ENCODE data around the gene RHOBTB1.
"Not testable (repeated sequence)": the region's sequence is repeated elsewhere in the genome, so short reads cannot be mapped to it uniquely, and the experiment has no call there.

Gene RHOBTB1

GRCh38 chr10:60940446-60940845, 3.5 kb downstream of the RHOBTB1 start:
- DNase-seq = no peak

DNA sequence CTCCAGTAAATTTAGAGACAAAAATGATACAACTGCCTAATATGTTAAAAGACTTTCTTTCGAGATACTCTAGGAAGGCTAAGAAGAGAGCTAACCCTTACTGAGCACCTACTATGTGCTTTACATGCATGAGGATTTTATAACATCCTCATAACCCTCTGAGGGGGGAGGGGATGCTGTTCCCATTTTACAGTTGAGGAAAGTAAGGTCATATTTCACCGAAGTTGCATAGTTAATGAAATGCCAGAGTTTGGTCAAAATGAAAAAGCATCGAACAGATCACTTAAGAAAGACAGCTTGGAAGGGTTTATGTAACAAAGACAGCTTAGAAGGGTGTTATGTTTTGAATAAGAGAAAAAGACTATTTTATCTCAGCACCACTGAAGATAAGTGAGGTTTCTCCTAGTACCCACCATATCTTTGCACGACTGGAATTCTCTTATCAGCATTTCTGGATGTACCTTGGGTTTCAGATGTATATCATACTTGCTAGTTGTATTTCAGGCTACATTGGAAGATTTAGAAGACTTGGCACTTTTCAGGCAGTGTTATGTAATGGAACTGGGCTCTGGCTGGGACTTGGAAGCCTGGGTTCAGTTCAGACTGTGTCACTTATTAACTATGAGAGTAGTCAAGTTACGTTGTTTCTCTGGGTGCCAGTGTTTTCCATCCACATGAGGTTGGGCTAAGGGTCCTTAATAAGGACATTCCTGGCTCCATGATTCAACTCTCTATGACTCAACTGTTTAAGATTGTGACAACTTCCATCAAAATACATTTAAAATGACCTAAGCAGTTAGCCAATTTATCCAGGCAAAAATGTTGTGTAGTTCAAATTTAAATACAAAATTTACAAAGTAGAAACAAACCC, 6.0 kb downstream of the RHOBTB1 start:
- DNase-seq = no peak

DNA sequence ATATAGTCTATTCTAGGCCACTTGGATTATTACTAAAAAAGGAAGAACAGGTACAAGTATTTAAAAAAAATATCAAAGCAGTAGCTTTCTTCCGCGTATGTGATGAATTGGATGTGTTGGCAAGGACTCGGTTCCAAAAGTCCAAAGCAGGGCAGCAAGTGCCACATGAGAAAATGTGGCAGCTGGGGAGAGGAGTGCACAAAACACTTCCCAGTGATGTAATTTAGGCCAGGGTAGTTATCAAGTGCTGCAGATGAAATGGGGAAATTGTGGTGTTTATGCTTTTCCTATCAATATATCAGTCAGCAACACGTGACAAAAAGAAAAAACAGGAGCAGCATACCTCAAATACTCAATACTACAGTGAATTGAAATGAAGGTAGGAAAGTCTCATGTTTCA, 7.0 kb downstream of the RHOBTB1 start:
- no peak for DNase-seq

DNA sequence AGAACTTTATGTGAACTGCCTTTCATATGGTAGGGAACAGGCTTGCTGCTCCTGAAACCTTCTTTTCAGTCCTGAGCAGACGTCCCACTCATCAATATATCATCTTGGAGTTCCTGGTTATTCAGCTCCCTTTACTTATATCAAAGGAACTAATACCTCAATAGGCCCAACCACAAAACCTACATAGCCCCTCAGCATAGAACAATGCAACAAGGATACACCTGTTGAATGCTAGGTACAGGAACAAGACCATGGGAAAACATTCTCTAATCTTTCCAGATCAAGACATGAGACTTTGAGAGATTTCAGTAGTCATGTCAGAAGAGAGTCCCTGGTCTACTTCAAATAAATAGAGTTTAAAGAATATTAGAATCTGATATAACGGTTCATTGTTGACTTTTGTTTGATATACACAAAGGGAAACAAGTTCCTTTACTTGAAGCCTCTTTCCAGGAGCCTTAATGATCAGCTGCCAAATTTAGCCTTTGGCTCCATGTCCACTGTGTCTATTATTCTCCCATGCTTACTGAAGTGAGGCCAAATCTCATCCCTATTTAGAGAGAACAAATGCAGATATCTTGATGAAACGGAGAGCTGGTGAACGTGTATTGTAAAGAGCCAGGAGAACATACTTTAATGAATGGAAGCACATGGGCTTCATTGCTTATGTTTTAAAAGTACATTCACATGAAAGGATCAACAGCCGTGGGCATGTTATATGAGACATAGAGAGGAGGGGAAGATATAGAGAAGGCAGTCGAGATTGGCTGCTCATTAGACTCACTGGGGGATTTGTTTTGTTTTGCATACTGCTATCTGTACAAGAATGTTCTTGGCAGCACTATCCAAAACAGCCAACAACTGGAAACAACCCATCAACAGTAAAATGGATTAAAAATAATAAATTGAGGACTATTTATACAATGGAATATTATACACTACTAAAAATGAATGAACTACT, 9.5 kb downstream of the RHOBTB1 start:
- DNase-seq = no peak

- DNase-seq = no peak
These were observed 11.2 kb downstream of the RHOBTB1 start for GRCh38 chr10:60932756-60933155.

GRCh38 chr10:60930237-60930636, 13.7 kb downstream of the RHOBTB1 start:
- DNase-seq = no peak

DNA sequence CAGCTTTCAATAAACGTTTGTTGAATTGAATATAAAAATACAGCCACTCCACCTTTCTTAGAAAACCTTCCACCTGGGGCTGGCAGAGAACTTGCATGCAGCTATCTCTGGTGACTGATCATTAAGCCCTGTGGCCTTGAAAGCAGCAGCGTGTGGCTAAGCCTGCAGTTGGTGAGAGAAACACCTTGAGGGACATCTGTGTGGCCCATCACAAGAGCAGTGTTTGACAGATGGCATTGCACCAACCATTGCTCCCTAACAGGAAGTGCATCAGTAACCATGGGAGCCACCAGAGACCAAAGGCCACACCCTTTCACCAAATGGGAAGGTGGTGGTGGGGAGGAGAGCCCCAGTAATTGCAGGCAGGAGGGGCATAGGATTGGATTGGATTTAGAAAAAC, 22.4 kb downstream of the RHOBTB1 start:
- DNase-seq = no peak

GRCh38 chr10:60920479-60920878, 23.5 kb downstream of the RHOBTB1 start:
- no peak for DNase-seq

DNA sequence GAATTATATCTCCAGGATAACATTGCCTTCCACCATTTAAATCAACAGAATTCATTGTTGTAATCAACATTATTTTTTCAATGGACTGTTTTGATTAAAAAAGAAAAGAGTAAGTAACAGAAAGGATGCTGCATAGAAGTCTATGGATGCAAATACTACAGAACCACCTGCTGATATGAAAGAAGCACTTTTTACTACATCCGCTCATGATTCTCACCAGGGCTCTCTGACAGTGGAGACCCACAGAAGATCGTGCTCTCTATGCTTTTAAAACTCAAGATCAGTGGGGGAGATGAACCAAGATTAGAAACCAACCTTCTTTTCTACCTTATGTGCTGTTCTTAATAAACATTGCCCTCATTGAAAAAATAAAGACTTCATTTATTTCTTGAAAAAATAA, 24.4 kb downstream of the RHOBTB1 start:
- DNase-seq = no peak

DNA sequence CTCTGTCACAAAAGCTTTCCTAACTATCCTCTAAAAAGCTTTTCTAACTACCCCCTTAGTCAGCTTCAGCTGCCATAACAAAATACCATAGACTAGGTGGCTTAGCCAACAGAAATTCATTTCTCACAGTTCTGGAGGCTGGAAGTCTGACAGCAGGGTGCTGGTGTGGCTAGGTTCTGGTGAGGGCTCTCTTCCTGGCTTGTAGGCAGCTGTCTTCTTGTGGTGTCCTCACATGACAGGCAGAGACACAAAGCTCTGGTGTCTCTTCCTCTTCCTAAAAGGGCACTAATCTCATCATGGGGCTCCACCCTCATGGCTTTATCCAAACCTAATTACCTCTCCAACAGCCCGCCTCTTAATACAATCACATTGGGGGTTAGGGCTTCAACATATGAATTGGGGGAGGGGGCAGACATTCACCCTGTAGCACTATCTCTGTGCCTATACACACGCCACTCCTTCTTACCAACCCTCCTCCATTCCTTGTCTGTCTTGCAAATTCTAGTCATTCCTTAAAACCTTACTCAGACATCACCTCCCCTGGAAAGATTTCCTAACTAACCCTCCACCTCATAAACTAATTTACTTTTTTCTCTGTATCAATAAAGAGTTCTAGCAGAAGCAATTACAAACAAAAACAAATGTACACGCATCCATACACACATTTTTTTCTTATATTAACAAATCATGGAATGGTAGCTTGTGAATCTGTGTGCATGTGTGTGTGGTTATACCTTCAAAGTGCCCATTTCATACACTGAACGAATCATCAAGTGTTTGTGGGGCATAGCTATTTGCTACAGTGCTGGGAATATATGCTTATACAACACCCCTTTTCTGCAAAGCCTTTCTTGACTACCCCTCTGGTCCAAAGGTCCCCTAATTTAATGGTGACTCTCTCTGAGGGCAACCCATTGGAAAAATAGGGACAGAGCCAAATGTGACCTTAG, 26.4 kb downstream of the RHOBTB1 start:
- DNase-seq = no peak

- no peak for DNase-seq
These were observed 28.0 kb downstream of the RHOBTB1 start for GRCh38 chr10:60916025-60916424.

- DNase-seq = no peak
These were observed 29.3 kb downstream of the RHOBTB1 start for GRCh38 chr10:60914690-60915141.

DNA sequence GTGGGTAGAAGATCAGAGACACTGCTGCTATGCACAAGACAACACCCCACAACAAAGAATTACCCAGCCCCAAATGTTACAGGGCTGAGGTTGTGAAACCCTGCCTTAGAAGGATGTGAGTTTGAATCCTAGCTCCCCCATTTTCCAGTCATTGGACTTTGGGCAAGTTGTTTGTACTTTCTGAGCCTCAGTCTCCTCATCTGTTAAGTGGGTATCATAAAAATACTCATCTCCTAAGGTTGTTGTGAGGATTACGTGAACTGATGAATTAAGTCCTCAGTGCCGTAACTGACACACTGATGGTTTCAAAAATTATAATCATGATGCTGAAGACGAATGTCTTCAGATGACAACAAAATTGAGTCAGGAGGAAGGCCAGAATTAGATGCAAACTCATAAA, 30.3 kb downstream of the RHOBTB1 start:
- DNase-seq = no peak

GRCh38 chr10:60913071-60913470, 30.9 kb downstream of the RHOBTB1 start:
- DNase-seq = no peak

GRCh38 chr10:60911715-60912114, 32.3 kb downstream of the RHOBTB1 start:
- no peak for DNase-seq

DNA sequence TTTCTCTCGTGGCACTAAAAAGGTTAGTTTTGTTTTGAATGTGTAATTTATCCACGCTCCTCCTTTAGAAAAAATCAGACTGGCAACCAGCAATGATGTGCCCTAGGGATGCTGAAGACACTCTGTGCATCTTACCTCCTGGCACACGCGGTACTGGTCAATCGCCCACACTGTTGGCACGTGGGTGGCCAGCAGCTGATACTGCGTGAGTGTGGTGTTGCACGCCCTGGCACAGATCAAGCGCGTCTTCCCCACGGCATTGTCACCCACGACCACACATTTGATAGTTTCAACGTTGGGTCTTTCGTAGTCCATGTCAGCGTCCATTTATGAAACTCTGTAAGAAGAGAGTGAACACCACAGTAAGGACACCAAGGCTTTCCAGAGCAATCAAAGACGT, 32.8 kb downstream of the RHOBTB1 start:
- DNase-seq = no peak

GRCh38 chr10:60910543-60910942, 33.4 kb downstream of the RHOBTB1 start:
- no peak for DNase-seq

DNA sequence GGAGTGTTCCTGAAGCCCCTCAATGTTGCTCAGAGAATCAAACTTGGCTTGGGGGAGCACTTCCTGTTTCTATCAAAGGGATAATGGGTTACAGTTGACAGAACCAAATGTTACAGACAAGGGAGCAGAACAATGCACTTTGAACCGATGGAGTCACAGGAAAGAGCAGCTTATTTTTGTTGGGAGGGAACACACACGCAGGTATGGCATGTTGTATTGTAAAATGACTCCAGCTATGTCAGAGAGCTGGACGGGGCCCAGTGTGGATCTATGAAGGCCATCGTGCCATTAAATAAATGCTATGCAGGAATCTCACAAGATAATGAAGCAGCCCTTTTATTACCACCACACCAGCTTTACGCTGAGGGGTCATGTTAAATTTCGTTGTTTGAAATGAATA, 35.1 kb downstream of the RHOBTB1 start:
- DNase-seq = no peak

- no peak for DNase-seq
These were observed 36.0 kb downstream of the RHOBTB1 start for GRCh38 chr10:60908031-60908430.

DNA sequence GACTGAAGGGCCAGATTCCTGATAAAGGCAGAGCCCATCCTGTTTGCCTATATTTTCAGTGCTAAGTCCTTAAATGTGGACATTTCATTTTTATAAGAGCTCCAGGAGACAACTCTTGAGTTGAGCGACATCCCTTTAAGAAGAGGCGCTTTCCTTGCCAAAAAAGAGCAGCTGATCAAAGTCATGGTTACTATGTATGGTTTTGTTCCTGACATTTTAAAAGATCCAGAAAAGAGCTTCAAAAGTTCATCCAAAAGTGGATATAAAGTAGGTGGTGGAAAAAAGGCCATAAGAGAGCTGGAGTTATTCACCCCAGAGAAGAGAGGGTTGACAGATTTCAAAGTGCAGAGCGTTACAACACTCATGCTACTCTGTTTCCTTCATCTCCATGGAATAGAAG, 36.7 kb downstream of the RHOBTB1 start:
- no peak for DNase-seq

DNA sequence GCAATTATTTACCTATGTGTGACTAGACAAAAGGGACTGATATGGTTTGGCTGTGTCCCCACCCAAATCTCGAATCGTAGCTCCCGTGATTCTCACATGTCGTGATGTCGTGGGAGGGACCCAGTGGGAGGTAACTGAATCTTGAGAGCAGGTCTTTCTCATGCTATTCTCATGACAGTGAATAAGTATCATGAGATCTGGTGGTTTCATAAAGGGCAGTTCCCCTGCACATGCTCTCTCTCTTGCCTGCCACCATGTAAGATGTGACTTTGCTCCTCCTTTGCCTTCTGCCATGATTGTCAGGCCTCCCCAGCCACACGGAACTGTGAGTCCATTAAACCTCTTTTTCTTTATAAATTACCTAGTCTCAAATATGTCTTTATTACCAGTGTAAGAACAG, 37.2 kb downstream of the RHOBTB1 start:
- DNase-seq = not testable (repeated sequence)

DNA sequence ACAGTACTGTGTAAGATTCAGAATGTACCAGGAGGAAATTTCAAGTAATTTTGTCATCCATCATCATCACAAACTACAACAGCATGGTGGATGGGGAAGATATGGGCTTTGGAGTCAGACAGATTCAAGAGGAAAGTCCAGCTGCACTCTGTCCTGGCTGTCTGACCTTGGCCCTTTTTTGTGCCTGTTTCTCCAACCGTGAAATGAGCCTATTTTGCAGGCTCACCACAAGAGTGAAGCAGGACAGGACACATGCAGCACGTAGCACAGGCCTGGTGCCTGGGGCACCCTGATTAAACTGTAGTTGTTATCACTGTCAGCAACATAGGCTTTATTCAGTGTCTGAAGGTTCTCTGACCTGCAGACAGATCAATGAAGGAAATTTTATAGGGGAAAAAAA, 37.6 kb downstream of the RHOBTB1 start:
- no peak for DNase-seq

GRCh38 chr10:60905580-60905979, 38.4 kb downstream of the RHOBTB1 start:
- no peak for DNase-seq
